ENCODE data around the gene BLVRA.
"Not testable (repeated sequence)": the region's sequence is repeated elsewhere in the genome, so short reads cannot be mapped to it uniquely, and the experiment has no call there.

Gene BLVRA

DNA sequence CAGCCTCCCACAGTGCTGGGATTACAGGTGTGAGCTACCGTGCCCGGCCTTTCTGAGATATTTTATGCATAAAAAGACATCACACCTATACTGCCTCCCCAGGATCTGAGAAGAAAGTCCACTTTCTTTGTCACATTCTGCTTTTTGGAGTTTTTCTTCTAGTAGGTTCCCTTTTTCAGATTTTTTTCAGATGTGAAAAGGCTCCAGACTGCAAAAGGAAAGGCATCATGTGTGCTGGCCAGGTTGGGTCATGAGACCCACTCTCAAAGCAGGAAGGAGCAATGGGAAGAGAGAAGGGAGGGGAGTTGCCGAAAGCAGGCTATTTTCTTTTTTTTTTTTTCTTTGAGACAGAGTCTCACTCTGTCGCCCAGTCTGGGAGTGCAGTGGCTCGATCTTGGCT lies 10.8 kb downstream of the BLVRA start:
- DNase-seq (ENCODE audit: low read depth), result no peak

DNA sequence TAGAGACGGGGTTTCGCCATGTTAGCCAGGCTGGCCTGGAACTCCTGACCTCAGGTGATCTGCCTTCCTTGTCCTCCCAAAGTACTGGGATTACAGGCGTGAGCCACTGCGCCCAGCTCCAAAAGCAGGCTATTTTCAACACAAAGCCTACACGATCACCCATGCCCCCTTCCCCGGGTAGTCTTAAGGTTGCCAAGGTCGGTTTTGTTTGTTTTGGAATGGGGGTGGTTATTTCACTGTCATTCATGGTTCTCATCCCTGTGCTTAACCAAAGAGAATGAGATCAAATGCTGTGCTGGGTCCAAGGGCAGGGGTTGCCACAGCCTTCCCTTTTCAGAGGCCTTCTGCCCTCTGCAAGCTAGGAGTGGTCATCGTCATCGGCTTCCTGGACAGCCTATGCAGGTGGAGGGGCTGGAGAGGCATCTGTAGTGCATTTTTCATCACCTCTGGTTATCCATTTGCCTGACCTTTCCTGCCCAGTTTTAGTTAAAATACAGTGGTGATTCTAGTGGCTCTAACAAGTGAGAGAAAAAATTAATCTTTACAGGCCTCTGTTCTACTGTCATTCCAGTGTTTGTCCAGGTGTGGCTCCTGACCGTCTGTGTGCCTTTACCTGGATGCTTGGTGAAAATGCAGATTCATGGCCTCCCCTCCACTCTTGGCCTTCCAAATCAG lies 11.4 kb downstream of the BLVRA start:
- no peak for DNase-seq (ENCODE audit: low read depth)

DNA sequence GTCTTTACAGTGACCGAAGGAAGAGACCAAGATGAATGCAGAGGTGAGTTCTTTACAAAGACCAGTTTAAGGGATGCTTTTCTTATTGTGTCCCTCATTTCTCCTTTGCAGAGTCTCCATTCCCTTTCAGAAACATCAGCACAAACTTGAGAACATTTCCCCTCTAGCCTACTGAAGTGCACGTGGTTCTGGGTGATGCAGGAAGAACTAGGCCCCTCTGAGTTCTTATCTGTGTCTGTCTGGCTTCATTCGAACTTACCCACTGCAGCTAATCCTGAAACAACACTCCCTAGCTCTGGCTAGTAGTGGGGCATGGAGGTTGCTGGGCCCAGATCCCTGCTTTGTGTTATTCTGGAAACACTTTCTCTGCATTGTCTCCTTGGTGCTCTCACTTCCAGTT lies 12.6 kb downstream of the BLVRA start:
- DNase-seq (ENCODE audit: low read depth), result no peak

DNA sequence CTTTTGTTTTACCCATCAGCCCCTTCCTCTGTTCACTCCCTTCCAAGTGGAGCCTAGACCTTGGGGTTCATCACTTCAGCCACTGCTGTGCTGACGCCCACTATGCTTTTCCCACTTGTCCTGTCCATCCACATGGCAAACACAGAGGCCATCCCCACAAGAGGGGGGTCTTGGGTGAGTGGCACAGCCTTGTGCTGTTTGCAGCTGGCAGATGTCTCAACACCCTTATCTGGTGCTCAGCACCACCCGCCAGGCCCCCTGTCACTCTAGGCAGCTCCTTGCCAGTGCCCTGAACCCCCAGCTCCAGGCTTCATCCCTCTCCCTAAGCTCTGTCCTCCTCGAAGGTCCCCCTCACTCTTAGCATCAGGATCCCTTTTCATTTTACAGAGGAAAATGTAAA lies 13.1 kb downstream of the BLVRA start:
- no peak for DNase-seq (ENCODE audit: low read depth)

DNA sequence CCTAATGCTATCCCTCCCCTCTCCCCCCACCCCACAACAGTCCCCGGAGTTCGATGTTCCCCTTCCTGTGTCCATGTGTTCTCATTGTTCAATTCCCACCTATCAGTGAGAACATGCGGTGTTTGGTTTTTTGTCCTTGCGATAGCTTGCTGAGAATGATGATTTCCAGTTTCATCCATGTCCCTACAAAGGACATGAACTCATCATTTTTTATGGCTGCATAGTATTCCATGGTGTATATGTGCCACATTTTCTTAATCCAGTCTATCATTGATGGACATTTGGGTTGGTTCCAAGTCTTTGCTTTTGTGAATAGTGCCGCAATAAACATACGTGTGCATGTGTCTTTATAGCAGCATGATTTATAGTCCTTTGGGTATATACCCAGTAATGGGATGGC lies 14.8 kb downstream of the BLVRA start:
- DNase-seq (ENCODE audit: low read depth), result not testable (repeated sequence)

DNA sequence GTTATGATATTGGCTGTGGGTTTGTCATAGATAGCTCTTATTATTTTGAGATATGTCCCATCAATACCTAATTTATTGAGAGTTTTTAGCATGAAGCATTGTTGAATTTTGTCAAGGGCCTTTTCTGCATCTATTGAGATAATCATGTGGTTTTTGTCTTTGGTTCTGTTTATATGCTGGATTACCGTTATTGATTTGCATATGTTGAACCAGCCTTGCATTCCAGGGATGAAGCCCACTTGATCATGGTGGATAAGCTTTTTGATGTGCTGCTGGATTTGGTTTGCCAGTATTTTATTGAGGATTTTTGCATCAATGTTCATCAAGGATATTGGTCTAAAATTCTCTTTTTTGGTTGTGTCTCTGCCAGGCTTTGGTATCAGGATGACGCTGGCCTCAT lies 16.8 kb downstream of the BLVRA start:
- DNase-seq (ENCODE audit: low read depth), result not testable (repeated sequence)

DNA sequence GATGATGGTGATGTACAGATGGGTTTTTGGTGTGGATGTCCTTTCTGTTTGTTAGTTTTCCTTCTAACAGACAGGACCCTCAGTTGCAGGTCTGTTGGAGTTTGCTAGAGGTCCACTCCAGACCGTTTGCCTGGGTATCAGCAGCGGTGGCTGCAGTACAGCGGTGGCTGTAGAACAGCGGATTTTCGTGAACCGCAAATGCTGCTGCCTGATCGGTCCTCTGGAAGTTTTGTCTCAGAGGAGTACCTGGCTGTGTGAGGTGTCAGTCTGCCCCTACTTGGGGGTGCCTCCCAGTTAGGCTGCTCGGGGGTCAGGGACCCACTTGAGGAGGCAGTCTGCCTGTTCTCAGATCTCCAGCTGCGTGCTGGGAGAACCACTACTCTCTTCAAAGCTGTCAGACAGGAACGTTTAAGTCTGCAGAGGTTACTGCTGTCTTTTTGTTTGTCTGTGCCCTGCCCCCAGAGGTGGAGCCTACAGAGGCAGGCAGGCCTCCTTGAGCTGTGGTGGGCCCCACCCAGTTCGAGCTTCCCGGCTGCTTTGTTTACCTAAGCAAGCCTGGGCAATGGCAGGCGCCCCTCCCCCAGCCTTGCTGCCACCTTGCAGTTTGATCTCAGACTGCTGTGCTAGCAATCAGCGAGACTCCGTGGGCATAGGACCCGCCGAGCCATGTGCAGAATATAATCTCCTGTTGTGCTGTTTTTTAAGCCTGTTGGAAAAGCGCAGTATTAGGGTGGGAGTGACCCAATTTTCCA lies 20.0 kb downstream of the BLVRA start:
- DNase-seq (ENCODE audit: low read depth), result not testable (repeated sequence)

DNA sequence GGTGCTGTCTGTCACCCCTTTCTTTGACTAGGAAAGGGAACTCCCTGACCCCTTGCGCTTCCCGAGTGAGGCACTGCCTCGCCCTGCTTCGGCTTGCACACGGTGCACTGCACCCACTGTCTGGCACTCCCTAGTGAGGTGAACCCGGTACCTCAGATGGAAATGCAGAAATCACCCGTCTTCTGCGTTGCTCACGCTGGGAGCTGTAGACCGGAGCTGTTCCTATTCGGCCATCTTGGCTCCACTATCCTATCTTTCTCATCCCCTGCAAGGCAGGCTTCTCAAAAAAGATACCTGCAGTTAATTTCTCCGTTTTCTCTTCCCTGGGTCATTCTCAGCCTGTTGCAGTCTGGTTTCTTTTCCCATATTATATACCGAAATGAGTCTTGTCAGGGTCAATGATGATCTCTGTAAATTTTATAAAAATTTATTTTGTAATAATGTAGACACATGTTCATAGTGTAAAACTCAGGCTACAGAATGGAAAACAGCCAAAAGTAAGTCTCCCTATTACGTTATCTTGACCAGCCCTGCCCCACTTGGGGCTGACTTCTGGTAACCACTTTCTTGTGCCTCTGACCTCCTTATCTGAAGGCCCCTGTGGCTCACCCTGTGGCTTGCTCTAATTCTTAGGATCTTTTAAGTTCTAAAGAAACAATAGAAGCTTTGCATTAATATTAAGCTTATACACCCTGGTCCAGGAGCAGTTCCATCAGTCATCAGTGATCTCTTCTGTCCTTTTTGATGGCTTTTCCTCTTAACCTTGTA lies 20.7 kb downstream of the BLVRA start:
- DNase-seq (ENCODE audit: low read depth), result no peak

DNA sequence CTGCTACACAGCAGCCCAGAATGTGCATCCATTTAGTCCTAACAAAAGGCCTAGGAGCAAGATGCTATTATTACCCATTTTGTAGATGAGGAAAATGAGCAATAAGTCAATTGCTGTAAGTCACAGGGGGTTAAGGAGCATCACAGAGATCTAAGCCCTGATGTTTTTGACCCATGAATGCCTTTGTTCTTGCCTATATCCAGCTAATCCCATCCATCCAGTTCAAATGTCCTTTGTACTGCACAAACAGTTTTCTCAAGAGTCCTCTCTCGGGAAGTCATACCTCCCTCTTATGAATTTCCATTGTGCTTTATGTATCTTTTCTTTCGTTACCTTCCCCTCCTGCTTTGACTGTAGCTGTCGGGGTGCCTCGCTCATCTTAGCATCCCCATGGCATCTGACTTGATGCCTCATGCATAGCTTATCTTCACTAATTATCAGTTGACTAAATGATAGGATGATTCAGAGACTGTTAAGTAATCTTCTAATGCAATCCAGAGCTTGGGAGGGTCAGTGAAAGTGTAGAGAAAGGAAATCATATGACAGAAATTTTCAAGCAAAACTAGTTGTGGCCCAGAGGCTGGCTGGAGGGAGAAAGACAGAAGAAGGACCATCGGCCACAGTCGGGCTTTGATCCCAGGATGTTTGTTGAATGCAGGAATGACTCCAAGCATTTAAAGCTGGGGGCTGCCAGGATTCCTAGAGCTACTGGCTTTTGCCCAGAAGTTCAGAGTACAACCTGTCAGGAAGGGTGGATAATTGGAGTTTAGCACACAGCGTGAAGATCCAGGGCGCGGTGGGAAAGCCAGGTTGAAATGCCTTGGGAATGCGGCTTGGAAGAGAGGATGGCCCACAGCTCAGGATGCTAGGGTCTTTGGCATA lies 23.5 kb downstream of the BLVRA start:
- DNase-seq (ENCODE audit: low read depth), result no peak

DNA sequence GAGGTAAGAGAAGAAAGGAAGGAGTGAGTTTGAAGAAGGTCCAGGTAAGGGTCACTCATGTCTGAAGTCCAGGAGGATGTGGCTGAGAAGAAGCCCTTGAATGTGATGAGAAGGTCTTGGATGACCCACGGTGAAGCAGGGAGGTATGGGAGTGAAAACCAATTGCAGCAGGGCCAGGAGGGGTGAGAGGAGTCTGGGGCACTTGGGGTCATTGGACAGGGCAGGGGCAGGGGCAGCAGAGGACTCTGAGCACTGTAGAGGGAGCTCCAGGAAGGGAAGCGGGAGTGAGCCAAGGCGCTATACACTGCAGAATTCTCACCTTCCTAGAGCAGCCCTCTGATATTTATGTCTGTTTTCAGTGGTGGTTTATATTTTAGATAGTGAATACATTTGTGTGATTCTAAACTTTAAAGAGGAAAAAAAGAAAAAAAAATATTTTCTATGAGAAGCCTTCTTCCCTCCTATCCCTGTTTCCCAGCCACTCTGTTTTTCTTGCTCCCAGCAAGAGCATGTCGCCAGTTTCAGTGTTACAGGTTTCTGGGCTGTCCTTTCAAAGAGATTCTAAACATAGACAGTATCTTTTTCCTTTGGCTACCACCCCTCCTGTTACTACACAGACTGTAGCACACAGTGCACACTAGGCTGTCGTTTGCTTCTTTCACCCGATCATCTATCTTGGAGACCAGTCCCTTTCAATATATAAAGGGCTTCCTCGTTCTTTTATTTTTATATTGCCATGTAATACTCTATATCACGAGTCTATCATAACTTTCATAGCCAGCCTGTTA lies 24.5 kb downstream of the BLVRA start:
- DNase-seq (ENCODE audit: low read depth), result no peak

DNA sequence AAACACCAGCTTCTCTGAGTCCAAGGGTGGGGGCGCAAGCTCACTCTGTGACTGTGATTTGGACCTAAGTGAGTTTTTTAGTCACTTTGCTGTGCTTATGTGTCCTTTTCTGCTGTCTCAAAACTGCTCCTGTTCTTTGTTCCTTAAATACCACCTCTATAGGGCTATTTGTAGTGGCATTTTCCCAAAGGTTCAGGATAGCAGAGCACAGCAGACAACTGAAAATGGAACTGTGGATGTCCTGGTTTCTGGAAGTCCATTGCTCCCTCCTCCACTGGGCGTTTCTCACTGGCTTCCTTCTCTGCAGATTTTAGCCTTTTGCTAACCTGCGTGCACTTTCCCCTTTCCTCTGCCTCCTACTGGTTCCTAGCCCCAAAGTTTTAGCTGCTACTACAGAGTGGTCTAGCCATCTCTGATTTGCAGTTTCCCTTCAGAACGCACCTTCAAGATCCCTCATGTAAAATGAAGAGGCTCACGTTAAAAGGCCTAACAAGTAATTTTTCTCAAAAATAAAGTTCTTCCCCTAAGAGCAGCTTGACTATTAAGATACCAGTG lies 25.6 kb downstream of the BLVRA start:
- no peak for DNase-seq (ENCODE audit: low read depth)

DNA sequence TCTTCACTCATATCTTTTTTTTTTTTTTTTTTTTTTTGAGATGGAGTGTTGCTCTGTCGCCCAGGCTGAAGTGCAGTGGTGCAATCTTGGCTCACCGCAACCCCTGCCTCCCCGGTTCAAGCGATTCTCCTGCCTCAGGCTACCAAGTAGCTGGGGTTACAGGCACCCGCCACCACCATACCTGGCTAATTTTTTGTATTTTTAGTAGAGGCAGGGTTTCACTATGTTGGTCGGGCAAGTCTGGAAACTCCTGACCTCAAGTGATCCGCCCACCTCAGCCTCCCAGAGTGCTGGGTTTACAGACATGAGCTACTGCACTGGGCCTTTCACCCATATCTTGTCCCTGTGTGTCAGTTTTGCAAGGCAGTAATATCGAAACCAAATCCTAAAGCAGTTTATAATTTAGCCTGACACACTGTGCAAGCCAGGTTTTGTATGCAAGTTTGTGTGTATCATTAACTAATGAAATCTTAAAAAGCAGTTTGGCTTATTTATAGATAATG lies 26.2 kb downstream of the BLVRA start:
- DNase-seq (ENCODE audit: low read depth), result peak; percentile 22

DNA sequence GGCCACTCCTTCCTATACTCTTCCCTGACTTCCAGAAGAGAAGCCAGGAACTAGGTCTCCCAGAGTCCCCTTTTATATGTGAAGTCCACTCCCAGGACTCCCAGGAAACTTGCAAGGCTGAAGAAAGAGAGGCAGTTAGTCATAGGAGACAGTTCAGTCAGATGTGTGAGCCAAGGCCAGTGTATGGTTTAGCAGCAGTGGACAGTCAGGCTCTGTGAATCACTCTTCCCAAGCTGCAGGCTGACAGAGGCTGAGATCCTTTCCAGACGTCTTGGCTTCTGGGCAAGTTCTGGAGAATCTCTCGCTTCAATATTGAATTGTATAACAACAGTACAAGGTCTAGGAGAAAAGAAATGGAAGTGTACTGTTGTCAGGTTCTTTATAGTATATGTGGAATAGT lies 26.9 kb downstream of the BLVRA start:
- DNase-seq (ENCODE audit: low read depth), result no peak

DNA sequence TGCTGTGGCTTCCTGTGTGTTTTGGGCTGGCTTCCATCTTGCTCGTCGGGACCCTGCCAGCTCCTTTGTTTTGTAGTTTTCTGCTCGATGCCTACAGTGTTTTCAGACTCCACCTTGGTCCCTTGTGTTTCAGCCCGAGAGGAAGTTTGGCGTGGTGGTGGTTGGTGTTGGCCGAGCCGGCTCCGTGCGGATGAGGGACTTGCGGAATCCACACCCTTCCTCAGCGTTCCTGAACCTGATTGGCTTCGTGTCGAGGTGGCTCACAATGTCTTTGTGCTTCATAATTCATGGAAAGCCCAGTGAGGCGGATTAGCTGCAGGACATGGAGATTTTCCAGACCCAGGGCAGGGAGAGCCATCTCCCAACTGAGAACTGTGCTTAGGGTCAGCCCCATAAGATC lies 29.3 kb downstream of the BLVRA start:
- no peak for DNase-seq (ENCODE audit: low read depth)

DNA sequence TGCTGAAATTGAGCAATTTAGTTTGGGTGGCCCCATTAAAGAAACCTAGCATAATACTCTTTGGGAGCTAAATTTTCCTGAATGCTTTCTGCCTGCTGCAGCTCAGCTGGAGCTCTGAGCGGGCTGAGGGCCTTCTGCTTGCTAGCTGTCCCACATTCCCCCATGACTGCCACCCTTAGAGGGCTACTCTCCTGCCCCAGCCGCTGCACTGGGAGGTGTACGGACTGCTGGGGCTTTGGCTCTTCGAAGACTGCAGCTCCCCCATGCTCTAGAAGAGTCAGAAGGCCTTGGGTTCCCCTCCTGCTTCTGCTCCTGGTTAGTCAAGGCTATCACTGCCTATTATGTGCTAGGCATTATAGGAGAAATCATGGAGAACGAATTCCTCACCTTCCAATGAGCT lies 31.5 kb downstream of the BLVRA start:
- DNase-seq (ENCODE audit: low read depth), result no peak

DNA sequence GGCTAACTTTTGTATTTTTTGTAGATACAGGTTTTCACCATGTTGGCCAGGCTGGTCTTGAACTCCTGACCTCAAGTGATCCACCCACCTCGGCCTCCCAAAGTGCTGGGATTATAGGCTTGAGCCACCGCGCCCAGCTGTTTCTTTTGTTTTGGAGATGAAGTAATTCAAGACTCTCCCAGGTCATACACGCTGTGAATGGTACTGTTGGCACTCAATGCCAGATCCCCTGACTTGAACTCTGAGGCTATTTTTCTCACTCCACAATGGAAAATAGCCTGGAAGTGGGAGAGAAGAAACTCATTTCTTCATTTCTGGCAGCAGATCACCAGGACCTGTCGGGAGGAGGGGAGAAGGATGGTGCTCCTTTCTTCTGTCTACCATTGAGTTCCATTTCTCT lies 32.4 kb downstream of the BLVRA start:
- no peak for DNase-seq (ENCODE audit: low read depth)

DNA sequence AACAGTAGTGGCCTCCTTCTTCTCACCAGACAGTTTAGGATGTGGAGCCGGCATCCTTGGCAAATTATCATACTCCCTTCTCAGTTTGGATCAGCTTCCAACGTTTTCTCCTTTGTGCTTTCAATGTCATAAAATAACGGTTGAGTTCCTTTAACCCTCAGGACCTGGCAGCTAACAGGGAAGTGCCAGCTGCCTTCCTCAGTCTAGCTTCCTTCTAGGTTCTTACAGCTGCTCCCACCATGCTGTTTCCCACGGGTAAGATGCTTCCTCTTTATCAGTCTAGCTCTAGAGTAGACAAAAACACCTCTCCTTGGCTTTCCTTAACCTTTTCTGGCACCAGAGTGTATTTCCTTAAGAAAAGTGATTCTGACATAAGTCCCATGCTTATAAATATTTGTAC lies 33.2 kb downstream of the BLVRA start:
- DNase-seq (ENCODE audit: low read depth), result no peak

DNA sequence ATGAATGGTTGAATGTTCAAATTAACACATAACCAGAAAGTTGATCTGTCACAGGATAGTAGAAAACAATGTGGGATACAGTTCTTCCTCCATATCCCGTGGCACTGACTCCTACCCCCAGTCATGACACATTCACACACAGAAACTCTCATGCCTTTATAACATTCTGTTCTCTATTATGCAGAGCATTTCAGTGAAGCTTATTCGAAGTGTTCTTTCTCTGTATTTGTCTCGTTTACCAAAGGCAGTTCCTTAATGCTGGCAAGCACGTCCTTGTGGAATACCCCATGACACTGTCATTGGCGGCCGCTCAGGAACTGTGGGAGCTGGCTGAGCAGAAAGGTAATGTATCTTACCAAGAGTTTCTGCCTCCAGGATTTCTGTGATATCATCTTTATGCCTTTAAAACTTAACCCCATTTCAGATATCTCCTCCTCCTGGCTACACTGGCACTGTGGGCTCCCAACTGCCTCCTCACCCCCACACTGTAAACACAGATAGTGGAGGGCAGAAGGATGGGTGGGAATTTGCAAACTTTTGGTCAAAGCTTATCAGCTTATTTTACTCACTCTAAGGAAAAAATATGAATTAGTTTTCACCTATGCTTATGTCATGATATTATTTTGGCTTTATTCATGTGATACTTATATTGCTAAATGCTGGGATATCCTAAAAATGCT lies 34.1 kb downstream of the BLVRA start:
- no peak for DNase-seq (ENCODE audit: low read depth)

DNA sequence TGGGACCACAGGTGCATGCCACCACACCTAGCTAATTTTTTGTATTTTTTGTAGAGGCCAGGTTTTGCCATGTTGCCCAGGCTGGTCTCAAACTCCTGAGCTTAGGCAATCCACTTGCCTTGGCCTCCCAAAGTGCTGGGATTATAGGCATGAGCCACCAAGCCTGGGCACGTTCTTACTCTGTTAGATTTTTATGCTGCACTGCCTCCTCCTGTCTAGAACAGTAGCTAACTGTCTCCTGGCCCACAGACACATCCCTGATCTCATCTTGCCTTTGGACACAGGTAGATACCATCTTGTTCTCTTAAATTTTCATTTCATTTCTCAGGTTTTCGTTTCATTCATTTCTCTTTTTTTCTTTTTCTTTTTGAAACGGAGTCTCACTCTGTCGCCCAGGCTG lies 41.1 kb downstream of the BLVRA start:
- DNase-seq (ENCODE audit: low read depth), result no peak

DNA sequence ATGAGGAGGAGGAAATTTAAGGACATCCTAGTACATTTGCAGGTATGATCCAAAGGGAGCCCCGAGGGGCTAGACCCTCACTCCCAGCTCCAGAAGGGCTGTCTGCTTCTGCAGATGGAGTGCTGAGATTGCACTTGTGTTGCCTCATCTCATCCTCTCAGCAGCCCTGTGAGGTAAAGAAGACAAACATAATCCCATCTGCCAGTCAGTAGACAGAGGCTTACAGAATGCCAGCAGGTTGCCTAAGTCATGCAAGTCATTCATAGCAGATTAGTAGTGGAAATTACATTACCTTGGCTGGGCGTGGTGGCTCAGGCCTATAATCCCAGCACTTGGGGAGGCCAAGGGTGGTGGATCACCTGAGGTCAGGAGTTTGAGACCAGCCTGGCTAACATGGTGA lies 45.4 kb downstream of the BLVRA start:
- DNase-seq (ENCODE audit: low read depth), result no peak
